Neural cell (in vitro differentiated cells): ENCODE data around the gene DGKB. TPM values are rescaled to one million over a fixed set of nuclear protein-coding genes. Genes with fewer than 3 reads are reported as not detected.

ENCODE experiments used
- H2AFZ ChIP-seq: fragments of 200-600, 300-800 bp; sonication (generic), shearing (Covaris generic); 2 replicates; pipeline ENCODE4 v1.6.0; 2014; ENCODE audit warnings: low read depth, mild to moderate bottlenecking, antibody characterized with exemption, low read length, moderate library complexity
- H3F3A ChIP-seq: fragments of 200-600 bp; shearing (Covaris generic); 2 replicates; pipeline ENCODE4 v1.6.1; 2016; ENCODE audit warnings: mild to moderate bottlenecking, moderate library complexity, mixed read lengths, antibody characterized with exemption, low read length; ENCODE audit not compliant: insufficient read depth, poor library complexity, severe bottlenecking
- H3K27ac ChIP-seq: fragments of 200-600, 300-800 bp; sonication (generic), shearing (Covaris generic); 2 replicates; pipeline ENCODE4 v1.5.1; 2014; ENCODE audit warnings: mild to moderate bottlenecking, low read length, moderate library complexity
- H3K27me3 ChIP-seq: fragments of 300-800, 200-600 bp; sonication (generic), shearing (Covaris generic); 2 replicates; pipeline ENCODE4 v1.6.0; 2014; ENCODE audit warnings: mild to moderate bottlenecking, low read depth, low read length, moderate library complexity; ENCODE audit not compliant: insufficient read depth
- H3K36me3 ChIP-seq: fragments of 300-800, 200-600 bp; sonication (generic), shearing (Covaris generic); 2 replicates; pipeline ENCODE4 v1.5.1; 2014; ENCODE audit warnings: mild to moderate bottlenecking, antibody characterized with exemption, low read length, moderate library complexity; ENCODE audit not compliant: insufficient read depth
- H3K4me2 ChIP-seq: fragments of 300-800, 200-600 bp; sonication (generic), shearing (Covaris generic); 2 replicates; pipeline ENCODE4 v1.6.0; 2014; ENCODE audit warnings: mild to moderate bottlenecking, low read length
- H3K4me3 ChIP-seq: fragments of 300-800, 200-600 bp; sonication (generic), shearing (Covaris generic); 2 replicates; pipeline ENCODE4 v1.5.1; 2014; ENCODE audit warnings: mild to moderate bottlenecking, low read length, moderate library complexity
- H3K79me2 ChIP-seq: fragments of 200-600 bp; shearing (Covaris generic); replicated peaks from 2 replicates; pipeline ENCODE4 v1.6.0; 2014; ENCODE audit warnings: mild to moderate bottlenecking, low read length, moderate library complexity; ENCODE audit not compliant: insufficient read depth
- H3K9ac ChIP-seq: fragments of 300-800, 200-600 bp; sonication (generic), shearing (Covaris generic); 2 replicates; pipeline ENCODE4 v1.6.1; 2016; ENCODE audit warnings: mild to moderate bottlenecking, low read length, mixed read lengths
- H3K9me2 ChIP-seq: fragments of 200-600 bp; shearing (Covaris generic); 2 replicates; pipeline ENCODE4 v1.6.1; 2016; ENCODE audit warnings: mild to moderate bottlenecking, low read length, mixed read lengths; ENCODE audit not compliant: insufficient read depth
- H3K9me3 ChIP-seq: fragments of 200-600, 300-800 bp; sonication (generic), shearing (Covaris generic); 2 replicates; pipeline ENCODE4 v1.6.1; 2016; ENCODE audit warnings: mild to moderate bottlenecking, mixed run types, low read length, moderate library complexity, mixed read lengths
- H4K20me1 ChIP-seq: fragments of 200-600 bp; shearing (Covaris generic); 2 replicates; pipeline ENCODE4 v1.6.1; 2016; ENCODE audit warnings: mild to moderate bottlenecking, mixed run types; ENCODE audit not compliant: insufficient read depth
- CTCF ChIP-seq: fragments of 450-650 bp; IDR thresholded peaks from 2 replicates; pipeline ENCODE4 v1.5.1; 2014; ENCODE audit warnings: antibody characterized with exemption, mild to moderate bottlenecking, moderate library complexity; ENCODE audit not compliant: poor library complexity, severe bottlenecking
- EP300 ChIP-seq: fragments of 450-650 bp; conservative IDR thresholded peaks from 2 replicates; pipeline ENCODE4 v1.6.1; 2014; ENCODE audit warnings: antibody characterized with exemption, mild to moderate bottlenecking, moderate library complexity; ENCODE audit not compliant: poor library complexity, severe bottlenecking
- EZH2 ChIP-seq: fragments of 200-600, 300-800 bp; shearing (Covaris generic), sonication (generic); IDR thresholded peaks from 2 replicates; pipeline ENCODE4 v1.6.1; 2014; ENCODE audit warnings: antibody characterized with exemption, low read length, borderline replicate concordance, mild to moderate bottlenecking; ENCODE audit not compliant: insufficient read depth, poor library complexity, severe bottlenecking
- MXI1 ChIP-seq: fragments of 450-650 bp; conservative IDR thresholded peaks from 2 replicates; pipeline ENCODE4 v1.6.1; 2014; ENCODE audit warnings: antibody characterized with exemption, mild to moderate bottlenecking; ENCODE audit not compliant: poor library complexity, severe bottlenecking
- POLR2AphosphoS5 ChIP-seq: IDR thresholded peaks from 2 replicates; pipeline ENCODE4 v1.6.1; 2012
- RAD21 ChIP-seq: fragments of 450-650 bp; conservative IDR thresholded peaks from 2 replicates; pipeline ENCODE4 v1.6.1; 2014; ENCODE audit warnings: antibody characterized with exemption, mild to moderate bottlenecking, moderate library complexity
- REST ChIP-seq: IDR thresholded peaks from 2 replicates; pipeline ENCODE4 v1.6.1; 2012; ENCODE audit warnings: borderline replicate concordance
- SMC3 ChIP-seq: fragments of 450-650 bp; conservative IDR thresholded peaks from 2 replicates; pipeline ENCODE4 v1.6.1; 2014; ENCODE audit warnings: antibody characterized with exemption, mild to moderate bottlenecking, moderate library complexity; ENCODE audit not compliant: poor library complexity
- TAF1 ChIP-seq: IDR thresholded peaks from 2 replicates; pipeline ENCODE4 v1.6.1; 2012; ENCODE audit warnings: low read depth
- polyA plus RNA-seq: library from polyadenylated mRNA; depleted of rRNA; stranded (reverse); fragments of >200 nt; gene quantifications from 2 replicates; pipeline ENCODE4 v1.2.3, GENCODE V29; 2014

Gene DGKB
- polyA plus RNA-seq, 1 donor from 2014 or later = 0.20 TPM

- TF ChIP-seq EP300 (no peak), SMC3 (no peak), REST (no peak), TAF1 (no peak), MXI1 (no peak), CTCF (no peak), POLR2AphosphoS5 (no peak), RAD21 (no peak), EZH2 (no peak)
Measured at GRCh38 chr7:14861456-14861855, 41.1 kb downstream of the DGKB start.

GRCh38 chr7:14859267-14859666 lies 43.3 kb downstream of the DGKB start:
- Histone ChIP-seq H3K9me2 (no peaks in the 10 kb centered on the region), H3K9ac (no peak overlapping the region), H3K36me3 (no peaks in the 10 kb centered on the region), H3K4me3 (no peak overlapping the region), H3K9me3 (no peaks in the 10 kb centered on the region), H3K4me2 (no peak overlapping the region), H3F3A (peaks cover 3% of the 10 kb centered on the region), H4K20me1 (no peaks in the 10 kb centered on the region), H2AFZ (no peak overlapping the region), H3K27me3 (no peaks in the 10 kb centered on the region), H3K27ac (no peak overlapping the region), H3K79me2 (no peaks in the 10 kb centered on the region)
- no peak for TF ChIP-seq TAF1
- TF ChIP-seq SMC3 = no peak
- no peak for TF ChIP-seq EZH2
- no peak for TF ChIP-seq EP300
- no peak for TF ChIP-seq MXI1
- no peak for TF ChIP-seq POLR2AphosphoS5
- TF ChIP-seq REST = no peak
- TF ChIP-seq RAD21 = no peak

More at GRCh38 chr7:14861456-14861855, 41.1 kb downstream of the DGKB start:
- H3K36me3 ChIP-seq = no peaks in the 10 kb centered on the region
- H3K9me2 ChIP-seq = no peaks in the 10 kb centered on the region
- no peaks in the 10 kb centered on the region for H3K79me2 ChIP-seq
- peaks cover 3% of the 10 kb centered on the region for H3F3A ChIP-seq
- H3K9ac ChIP-seq = no peak overlapping the region
- H4K20me1 ChIP-seq = no peaks in the 10 kb centered on the region
- H3K9me3 ChIP-seq = no peaks in the 10 kb centered on the region
- H2AFZ ChIP-seq = no peak overlapping the region
- no peak overlapping the region for H3K4me2 ChIP-seq
- no peak overlapping the region for H3K4me3 ChIP-seq
- H3K27ac ChIP-seq = no peak overlapping the region
- no peaks in the 10 kb centered on the region for H3K27me3 ChIP-seq
